SU-DHL-6 (cell line): ENCODE measurements around the gene CDKAL1.

Experiments
- EZH2phosphoT487 ChIP-seq: fragments of 200-600 bp; sonication (generic), shearing (Covaris generic); conservative IDR thresholded peaks from 2 replicates; pipeline ENCODE4 v1.6.1; 2018; ENCODE audit warnings: mild to moderate bottlenecking, antibody characterized with exemption, low read length, moderate library complexity, mixed read lengths
- TF ChIP-seq, protein P1 (sequence below): fragments of 200-600 bp; sonication (generic); IDR thresholded peaks from one replicate; pipeline ENCODE4 v1.5.1; 2017; ENCODE audit warnings: antibody characterized with exemption, mild to moderate bottlenecking, low read length, moderate library complexity; ENCODE audit not compliant: insufficient read depth, poor library complexity, severe bottlenecking

DNA sequence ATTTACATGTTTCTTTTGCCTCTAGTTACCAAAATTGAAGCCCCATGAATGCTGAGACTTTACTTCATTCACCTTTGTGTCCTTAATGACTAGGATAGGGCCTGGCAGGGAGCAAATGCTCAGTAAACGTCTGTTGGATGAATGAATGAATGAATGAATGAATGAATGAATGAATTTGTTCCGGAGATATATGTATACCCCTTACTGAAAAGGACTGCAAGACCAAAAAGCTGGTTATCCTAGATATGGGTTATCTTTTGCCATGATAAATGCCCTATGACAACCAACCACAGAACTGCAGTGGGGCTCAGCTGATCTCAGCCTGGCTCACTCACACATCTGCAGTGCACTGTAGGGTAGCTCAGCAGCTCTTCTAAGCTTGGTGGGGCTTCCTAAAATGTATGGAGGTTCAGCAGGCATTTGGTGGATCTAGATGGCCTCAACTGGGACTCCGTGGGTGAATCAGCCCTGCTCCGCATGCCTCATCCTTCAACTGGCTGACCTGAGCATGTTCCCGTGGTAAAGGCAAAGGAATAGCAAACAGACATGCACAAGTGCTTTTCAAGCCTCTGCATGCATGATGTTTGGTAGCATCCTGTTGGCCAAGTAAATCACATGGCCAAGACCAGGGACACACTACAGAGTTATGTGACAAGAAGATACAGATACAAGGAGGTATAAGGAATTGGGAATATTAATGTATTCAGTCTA, 680.6 kb downstream of the CDKAL1 start:
- TF ChIP-seq, protein P1, sequence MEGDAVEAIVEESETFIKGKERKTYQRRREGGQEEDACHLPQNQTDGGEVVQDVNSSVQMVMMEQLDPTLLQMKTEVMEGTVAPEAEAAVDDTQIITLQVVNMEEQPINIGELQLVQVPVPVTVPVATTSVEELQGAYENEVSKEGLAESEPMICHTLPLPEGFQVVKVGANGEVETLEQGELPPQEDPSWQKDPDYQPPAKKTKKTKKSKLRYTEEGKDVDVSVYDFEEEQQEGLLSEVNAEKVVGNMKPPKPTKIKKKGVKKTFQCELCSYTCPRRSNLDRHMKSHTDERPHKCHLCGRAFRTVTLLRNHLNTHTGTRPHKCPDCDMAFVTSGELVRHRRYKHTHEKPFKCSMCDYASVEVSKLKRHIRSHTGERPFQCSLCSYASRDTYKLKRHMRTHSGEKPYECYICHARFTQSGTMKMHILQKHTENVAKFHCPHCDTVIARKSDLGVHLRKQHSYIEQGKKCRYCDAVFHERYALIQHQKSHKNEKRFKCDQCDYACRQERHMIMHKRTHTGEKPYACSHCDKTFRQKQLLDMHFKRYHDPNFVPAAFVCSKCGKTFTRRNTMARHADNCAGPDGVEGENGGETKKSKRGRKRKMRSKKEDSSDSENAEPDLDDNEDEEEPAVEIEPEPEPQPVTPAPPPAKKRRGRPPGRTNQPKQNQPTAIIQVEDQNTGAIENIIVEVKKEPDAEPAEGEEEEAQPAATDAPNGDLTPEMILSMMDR, result no peak
- TF ChIP-seq EZH2phosphoT487, result no peak
